Stimulated activated CD4-positive, alpha-beta T cell treated with anti-CD3 and anti-CD28 coated beads, Interleukin-1b, Interleukin-23, amount 100 ng/mL, for 1 hour (primary cell): Measurements from ENCODE around the gene PLA1A.
"Not testable (repeated sequence)": the region's sequence is repeated elsewhere in the genome, so short reads cannot be mapped to it uniquely, and the experiment has no call there.

ENCODE experiments used
- DNase-seq, 2 donors: peaks; one replicate each; pipeline ENCODE4 v3.0.0-alpha.2; 2020; ENCODE audit warnings: low read depth in 2 of 2

The PLA1A gene

GRCh38 chr3:119662604-119663373 is 65.1 kb downstream of the PLA1A start:
- no peak for DNase-seq

DNA sequence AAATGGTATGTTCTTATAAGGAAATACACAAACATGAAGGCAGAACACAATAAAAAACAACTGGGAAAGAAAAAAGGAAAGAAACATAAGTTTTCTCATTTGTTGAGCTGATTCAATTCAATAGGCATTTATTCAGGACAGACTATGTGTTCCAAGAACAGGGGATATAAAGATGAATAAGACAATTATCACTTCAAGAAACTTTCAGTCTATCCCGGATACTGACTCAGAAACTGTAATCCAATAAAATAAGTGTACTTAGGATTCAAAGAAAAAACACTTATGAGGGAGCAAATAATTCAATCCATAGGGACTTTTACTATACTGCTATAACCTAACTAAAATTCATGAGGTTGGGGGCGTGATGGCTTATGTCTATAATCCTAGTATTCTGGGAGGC is 66.2 kb downstream of the PLA1A start:
- no peak for DNase-seq

DNA sequence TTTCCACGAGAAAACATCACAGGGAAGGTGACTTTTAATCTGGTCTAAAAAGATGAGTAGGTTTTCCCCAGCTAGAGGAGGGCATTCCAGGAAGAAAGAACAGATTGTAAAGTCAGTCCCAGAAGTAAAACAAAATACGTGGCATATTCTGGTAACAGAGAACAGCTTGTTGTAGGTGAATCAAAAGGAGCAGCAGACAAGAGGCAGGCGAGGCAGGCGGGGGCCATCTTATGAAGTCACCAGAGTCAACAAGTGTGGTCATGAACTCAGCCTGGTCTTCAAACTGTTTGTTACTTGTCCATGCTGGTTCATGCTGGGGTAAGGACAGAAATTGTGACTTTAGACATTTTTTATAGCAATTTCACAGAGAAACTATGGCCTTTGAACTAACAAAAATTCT is 66.7 kb downstream of the PLA1A start:
- DNase-seq, result no peak

DNA sequence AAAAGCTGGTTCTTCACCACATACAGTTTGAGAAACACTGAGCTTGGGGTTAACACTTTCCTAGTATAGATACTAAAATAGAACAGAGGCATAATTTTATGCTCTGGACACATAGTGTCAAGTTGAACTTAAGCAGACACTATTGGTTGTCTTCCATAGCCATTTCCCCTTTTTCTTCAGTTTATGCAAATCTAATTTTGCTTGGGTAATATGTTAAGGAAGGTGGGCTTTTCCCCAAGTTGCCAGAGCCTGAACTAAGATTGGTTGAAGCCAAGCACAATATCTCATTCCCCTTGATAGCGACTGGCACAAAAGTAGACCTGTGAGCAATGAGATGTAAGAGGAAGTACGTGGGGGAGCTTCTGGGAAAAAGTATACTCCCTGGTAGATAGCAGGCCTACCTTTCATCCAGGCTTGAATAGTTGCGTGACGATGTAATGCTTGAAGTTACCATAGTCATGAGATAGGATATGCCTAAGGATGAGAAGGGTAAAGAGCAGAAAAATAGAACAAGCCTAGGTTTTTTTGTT is 67.2 kb downstream of the PLA1A start:
- no peak for DNase-seq

DNA sequence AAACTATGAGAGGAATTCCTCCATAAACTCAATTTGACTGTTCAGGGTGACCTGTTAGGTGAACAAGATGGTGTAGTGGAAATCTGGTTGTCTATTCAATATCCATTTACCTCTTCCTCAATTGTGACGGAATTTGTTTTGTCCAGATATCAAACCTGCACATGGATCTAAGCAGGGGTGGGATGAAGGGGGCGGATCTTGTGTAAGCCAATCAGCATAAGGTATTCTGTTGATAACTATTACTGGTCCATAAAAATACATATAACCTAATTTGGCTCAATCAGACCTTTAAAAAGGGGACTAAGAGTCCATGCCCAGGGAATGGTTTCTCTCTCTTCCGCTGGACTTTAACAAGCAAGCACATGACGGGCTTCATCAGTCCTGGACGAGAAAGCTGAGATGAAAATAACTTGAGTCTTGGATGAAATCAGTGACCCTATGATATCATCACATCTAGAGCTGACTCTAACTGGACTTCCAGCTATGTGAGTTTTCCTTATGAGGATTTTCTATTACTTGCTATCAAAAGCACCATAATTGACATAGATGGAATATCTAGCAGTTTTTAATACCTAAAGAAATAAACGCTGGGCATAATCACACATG is 68.4 kb downstream of the PLA1A start:
- no peak for DNase-seq

- no peak for DNase-seq
Measured at GRCh38 chr3:119669906-119670570, 72.4 kb downstream of the PLA1A start.

DNA sequence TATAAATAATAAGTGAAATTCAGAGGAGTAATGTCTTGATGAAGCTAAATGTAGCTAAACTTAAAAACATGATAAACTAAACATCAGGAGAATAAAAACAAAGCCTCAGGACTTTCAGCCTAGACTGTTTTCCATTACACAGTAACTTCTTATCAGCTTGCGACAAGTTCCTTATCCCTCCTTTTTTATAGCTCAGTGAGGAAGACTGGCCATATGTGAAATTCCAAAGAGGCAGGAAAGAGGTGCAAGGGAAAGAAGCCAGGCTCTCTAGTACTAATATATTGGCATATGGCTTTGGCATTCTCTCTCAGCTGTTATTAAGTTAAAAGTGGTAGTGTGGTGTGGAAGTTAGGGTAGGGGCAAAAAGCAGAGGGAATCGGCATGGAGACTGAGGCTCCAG is 75.1 kb downstream of the PLA1A start:
- no peak for DNase-seq

- DNase-seq, result no peak
Measured at GRCh38 chr3:119673875-119674274, 76.2 kb downstream of the PLA1A start.

- DNase-seq, result no peak
Measured at GRCh38 chr3:119675188-119675874, 77.6 kb downstream of the PLA1A start.

- DNase-seq, result no peak
Measured at GRCh38 chr3:119676020-119676419, 78.3 kb downstream of the PLA1A start.

GRCh38 chr3:119676771-119677640 is 79.3 kb downstream of the PLA1A start, which contains the start of gene COX17:
COX17 (minus strand) TSS chr3:119677406; CDS start chr3:119677310, 96 bp downstream.
- peak; percentile 84 to 92 for DNase-seq

GRCh38 chr3:119677641-119677934 is 79.9 kb downstream of the PLA1A start:
- DNase-seq, result no peak

DNA sequence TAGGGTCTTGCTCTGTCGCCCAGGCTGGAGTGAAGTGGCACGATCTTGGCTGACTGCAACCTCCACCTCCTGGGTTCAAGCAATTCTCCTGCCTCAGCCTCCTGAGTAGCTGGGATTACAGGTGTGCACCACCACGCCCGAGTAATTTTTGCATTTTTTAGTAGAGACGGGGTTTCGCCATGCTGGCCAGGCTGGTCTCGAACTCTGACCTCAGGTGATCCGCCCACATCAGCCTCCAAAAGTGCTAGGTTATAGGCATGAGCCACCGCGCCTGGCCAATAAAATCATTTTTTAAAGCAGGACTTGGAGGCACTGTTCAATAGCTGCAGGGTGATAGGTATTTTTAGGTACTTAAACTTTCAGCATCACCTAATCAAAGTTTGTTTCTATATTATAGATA is 80.5 kb downstream of the PLA1A start:
- DNase-seq, result not testable (repeated sequence)
